Activated gamma-delta T cell (primary cell): ENCODE measurements around the gene LIMA1.

Experiments used
- DNase-seq: peaks from one replicate; lab custom pipeline; 2025; lab: John Stamatoyannopoulos, UW

The LIMA1 gene

DNA sequence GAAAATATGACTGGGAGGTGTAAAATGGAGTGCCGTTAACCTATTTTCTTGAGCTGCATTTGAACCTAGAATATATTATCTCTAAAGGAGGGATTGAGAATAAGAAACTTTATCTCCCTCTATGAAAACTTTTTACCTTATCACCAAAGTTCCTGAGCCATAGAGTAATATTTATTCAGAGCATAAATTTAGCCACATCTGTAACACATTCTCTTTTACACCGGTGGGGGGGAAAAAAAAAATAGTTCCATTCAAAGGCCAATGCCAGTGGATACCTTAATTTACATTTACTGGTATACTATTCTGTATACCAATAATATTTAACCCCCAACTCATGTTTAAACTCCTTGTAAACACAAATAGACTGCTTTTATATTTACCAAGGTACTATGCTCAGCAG lies 137.9 kb downstream of the LIMA1 start:
- no peak for DNase-seq

DNA sequence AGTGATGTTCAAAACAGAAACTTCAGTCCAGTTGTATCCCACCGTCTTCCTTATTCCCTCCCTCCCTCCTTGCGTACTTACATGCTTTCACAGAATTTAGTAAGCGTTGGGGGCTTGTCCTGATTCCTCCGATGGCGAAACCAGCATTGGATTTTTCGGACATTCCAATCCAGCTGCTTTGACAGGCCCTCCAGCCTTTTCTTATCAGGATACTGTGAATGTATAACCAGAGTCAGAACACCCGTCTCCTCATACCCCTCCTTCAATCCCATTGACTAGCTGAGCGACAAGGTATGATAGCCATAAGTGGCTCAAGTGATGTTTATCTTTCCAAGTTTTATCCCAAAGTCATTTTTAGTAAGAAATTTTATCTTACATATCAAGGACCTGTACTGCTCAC lies 140.3 kb downstream of the LIMA1 start:
- no peak for DNase-seq

DNA sequence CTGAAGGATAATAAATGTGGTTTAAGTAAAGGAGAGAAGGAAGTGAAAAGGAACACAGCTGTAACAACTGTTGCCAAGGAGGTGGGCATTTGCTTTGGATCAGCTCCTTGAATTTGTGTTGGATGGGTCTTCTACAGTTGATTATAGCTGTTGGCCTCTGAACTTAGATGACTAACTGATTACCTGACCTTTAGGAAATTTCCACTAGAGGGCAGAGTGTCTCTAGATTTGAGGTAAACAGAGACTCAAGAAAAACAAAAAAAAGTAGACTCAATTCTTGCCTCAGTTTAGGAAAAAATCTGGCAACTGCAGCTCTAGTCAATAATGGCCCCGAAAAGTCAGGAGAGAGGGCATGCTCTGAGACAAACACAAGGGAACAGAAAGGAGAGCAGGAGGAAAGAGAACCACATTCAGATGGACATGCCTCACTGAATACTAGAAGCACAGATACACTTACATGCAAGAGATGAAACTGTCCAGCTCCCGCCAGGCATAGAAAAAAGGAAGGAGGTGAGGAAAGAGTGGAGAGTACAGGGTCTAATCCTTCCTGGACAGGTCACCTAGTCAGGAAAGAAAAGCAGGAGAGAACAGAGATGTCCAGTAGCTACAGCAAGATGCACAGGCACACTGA lies 150.7 kb downstream of the LIMA1 start:
- no peak for DNase-seq

DNA sequence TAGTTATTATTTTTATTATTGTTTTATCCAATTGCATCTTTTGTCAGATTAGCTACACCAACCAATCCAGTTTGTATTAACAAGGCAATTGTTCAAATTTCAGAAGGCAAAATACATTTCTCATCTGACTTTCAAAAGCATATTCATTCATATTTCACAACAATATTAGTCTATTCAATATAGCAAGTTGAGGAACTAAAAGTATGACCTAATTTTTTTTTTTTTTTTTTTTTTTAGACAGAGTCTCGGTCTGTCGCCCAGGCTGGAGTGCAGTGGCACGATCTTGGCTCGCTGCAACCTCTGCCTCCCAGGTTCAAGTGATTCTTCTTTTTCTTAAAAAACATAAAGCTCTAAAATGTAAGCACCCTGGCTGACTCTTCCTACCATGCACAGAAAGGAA lies 154.0 kb downstream of the LIMA1 start:
- no peak for DNase-seq

DNA sequence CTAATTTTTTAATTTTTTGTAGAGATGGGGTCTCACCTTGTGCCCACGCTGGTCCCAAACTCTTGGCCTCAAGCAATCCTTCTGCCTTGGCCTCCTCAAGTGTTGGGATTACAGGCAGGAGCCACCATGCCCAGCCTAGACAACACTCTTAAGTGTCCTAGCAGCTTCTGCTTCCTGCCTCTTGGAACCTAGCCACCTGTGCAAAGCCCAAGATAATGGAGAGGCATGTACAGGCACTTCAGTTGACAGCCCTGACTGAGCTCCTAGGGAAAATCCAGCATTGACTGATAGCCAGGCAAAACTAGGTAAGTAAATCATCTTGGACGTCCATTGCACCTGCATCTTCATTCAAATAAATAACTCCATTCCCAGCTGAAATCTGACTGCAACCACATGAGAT lies 155.8 kb downstream of the LIMA1 start:
- DNase-seq = no peak
